GM12891 (cell line): ENCODE measurements around the gene NFYB.

Source experiments
- POLR2A ChIP-seq: IDR thresholded peaks from 2 replicates; pipeline ENCODE4 v1.6.1; 2011; ENCODE audit warnings: low read depth, low read length, control low read depth
- POLR2AphosphoS5 ChIP-seq: IDR thresholded peaks from 2 replicates; pipeline ENCODE4 v1.6.1; 2011; ENCODE audit warnings: low read depth, low read length, control low read depth
- TAF1 ChIP-seq: IDR thresholded peaks from 2 replicates; pipeline ENCODE4 v1.6.1; 2011; ENCODE audit warnings: low read depth, low read length, control low read depth

GRCh38 chr12:104165801-104166200, 27.8 kb upstream of the NFYB start:
- no peak for TF ChIP-seq POLR2A
- TF ChIP-seq TAF1, result no peak
- TF ChIP-seq POLR2AphosphoS5, result no peak
